Fibroblast of skin of left biceps (primary cell): ENCODE results near the gene ARAP1.

Source experiments
- DNase-seq, 2 experiments: peaks; one replicate each; pipeline ENCODE4 v3.0.0-alpha.2; 2013; ENCODE audit warnings: low read depth in 2 of 2

The ARAP1 gene

DNA sequence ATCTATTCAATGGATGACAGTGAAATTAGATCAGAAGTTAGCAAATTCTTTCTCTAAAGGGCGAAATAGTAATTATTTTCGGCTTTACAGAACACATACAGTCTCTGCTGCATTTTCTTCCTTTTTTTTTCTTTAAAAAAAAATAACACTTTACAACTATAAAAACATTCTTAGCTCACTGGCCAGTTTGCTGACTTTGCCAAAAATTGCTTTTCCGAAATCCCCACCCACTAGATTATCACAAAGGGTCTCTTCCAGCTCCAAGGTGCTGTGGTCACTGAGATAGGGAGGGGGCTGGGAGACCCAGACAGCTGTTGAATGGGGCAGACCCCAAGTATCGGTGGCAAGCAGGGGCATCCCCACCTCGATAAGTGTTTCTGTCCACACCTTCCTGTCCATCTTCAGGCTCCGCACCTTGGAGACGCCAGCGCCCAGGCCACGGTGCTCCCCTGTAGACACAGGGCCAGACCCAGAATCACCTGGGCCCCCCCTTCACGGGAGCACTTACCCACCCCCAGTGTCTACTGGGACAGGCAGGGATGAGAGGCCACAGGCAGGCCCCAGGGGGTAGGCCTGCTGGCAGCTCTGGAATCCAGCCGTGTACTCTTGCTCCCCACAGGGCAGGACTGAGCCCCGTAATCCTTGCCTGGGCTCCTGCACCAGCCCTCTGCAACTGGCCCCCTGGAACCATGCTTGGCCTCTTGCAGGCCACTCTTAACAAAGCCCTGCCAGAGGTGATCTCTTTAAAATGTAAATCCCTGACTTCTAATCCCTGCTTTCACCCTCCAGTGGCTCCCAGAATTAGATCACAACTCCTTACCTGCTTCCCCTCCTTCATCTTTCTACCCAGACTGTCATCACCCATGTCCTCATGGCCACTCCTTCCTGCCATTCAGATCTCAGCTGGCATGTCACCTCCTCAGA is 46.5 kb downstream of the ARAP1 start:
- no peak for DNase-seq

DNA sequence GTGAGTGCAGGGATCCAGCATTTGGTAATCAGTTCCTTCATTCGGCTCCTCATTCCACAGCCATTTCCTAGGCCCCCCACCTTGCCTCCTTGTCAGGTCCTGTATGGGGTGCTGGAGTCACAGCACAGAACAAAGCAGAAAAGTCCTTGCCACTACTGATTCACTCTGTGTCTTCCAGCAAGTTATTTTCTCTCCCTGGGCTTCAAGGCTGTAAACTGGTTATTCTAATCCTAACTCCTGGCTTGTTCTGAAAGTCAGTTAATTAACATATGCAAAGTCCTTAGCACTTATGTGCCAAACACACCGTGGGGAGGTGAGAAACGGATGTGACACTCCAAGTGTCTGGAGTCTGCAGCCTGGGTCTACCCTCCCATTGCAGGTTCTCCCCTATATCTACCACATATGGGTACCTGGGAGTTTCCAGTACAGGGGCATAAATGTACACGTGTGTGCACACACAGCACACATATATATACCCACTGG is 47.4 kb downstream of the ARAP1 start:
- no peak for DNase-seq

DNA sequence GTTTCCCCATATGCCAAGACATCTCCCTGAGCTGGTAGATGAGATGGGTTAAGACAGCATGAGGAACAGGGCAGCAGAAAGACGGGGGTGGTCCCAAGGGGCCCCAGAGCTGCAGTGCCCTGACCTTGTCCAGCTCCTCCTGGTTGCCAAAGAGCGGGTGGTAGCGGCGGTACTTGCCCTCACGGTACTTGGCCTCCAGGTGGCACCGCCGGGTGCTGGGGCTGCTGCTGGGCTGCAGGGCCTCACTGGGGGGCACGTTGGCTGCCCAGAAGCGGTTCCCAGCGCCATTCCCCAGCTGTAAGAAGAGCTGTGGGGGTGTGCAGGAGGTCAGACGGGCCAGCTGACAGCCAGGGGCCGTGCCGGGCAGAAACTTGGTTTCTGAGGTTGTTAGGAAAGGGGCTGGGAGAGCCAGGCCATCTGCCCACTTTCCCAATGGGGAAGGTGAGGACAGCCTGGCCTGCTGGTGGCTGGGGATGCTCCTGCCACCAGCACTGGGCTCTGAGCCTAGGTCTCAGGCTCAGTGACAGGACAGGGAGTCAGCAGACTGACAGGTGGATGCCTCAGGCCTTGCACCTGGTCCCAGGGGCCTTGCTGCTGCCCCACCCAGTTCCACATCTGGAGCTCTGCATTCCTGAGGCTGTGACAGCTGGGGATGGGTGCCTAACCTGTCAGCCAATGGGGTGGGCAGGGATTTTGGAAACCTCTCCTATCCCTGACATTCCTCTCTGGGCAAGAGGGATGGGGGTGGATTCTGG is 48.0 kb downstream of the ARAP1 start:
- no peak for DNase-seq

DNA sequence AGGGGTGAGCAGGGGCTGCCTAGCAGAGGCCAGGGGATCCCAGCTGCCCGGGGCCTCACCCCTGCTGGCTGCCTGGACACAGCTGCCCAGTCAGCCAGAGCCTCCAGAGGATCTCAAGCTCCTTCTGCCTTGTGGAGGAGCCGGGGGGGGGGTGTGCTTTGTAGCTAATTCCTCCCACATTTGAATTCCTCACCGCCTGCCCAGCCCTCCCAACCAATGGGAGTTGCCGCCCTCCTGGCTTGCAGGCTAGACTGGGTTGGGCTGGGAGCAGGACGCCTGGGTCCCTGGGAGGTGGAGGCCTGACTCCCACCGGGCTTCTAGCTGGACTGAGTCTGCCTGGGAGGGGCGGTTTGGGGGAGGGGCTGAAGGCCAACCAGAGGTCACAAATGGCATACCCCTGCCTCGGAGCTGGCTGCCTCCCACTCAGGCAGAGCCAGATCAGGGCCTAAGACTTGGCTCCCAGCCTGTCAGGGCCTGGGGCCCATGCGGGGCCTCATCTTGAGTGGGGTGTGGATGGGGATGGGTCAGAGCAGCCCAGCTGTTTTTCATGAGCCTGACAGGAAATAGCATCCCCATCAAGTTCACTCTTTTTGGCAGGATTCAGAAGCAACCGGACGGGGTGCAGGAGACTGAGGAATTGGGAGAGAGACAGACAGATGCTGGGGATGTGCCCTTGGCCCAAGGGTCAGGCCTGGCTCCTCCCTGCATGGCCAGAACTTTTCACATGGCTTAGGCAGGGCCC is 48.8 kb downstream of the ARAP1 start:
- peak; percentile 67 to 68 for DNase-seq

DNA sequence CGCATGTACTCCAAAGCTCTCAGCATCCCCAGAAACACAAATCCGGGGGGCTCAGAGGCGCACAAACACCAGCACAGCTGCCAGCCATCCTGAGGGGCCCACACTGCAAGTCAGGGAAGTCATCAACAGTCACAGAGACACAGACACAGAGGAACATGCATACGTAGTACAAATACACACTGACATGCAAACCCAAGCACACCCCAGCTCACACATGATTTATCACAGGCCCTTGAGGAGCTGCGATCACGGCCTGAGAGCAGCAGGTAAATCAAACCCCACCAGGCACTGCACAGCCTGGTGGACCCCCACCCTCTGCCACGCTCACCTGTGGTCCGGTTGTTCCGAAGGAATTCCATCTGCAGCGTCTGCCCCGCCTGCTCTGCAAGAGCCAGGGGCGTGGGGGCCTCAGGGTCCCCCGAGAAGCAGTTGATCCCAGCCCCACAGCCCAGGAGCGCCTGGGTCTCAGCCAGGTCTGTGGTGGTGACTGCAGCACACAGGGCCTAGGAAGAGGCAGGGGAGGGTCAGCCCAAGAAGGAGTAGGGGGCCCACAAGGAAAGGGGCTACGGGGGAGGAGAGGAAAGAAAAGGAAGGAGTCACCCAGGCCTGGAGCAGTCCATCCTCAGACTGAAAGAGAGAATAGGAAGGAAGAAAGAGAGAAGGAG is 49.5 kb downstream of the ARAP1 start:
- no peak for DNase-seq

DNA sequence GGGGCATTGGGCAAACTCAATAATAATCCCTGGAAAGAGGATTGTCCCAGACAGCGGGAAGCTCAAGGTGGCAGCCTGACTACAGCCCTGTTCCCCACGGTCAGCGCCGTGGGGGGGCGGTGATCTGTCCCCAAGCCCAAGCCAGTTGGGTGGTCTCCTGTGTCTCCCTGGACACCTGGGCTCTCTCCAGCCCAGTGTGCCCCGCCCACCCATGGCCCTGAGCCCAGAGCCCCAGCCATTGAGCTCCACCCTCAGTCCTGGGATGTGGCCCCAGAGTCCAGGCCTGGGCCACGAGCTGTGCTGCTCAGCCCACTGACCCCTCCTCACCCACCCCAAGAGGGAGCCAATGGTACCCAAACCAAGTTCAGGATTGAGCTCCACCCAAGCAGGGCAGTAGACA is 50.1 kb downstream of the ARAP1 start:
- DNase-seq = no peak

DNA sequence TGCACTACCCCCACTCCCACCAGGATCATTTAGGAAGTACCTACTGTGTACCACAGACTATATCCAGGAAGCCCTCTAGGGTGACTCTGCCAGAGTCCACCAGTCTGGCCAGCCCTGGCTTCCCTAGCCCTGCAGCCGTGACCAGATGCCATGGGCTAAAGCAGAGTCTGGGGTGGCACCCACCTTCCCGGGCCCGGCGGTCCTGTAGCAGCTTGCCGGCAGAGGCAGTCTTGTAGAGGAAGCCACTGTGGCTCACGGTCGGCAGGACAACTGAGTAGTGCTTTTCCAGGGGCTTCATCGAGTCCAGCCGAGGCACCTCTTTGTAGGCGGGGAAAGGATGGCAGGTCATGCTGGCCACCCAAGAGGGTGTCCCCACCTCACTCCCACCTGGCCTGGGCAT is 50.7 kb downstream of the ARAP1 start:
- DNase-seq = no peak

DNA sequence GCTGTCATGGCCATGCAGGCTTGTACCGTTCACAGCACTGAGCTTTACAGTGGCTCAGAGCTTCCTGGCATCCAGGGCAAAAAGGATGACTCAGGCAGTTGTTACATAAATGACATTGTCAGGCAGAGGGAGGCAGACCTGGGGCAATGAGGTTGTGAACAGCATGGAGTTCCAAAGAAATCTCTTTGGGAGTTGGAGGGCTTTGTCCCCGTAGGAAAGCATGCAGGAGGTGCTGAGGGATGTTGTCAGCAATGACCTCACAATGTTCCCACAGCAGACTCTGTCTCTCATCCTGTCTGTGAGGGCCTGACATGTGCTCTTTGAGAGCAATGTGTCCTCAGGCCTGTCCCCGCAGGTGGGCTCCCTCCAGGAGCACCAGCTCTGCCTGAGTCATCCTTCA is 52.1 kb downstream of the ARAP1 start:
- DNase-seq = no peak

DNA sequence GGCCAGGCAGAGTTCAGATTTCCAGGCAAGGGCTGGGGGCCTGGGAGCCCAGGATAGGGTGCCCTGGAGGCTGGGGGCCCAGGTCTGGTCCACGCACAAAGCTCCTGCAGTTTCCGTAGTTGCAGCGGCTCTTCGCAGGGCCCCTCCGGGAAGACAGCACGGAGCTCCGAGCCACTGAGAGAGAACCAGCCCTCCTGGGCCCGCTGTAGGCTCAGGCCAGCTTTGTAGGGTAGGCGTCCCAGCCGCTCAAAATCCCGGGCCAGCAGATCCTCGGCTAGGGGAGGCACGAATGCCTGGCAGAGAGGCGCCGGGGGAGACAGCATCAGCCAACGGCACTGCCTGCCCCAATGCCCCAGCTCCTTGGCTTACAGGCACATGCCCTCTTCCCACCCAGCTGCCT is 54.4 kb downstream of the ARAP1 start:
- DNase-seq = no peak

DNA sequence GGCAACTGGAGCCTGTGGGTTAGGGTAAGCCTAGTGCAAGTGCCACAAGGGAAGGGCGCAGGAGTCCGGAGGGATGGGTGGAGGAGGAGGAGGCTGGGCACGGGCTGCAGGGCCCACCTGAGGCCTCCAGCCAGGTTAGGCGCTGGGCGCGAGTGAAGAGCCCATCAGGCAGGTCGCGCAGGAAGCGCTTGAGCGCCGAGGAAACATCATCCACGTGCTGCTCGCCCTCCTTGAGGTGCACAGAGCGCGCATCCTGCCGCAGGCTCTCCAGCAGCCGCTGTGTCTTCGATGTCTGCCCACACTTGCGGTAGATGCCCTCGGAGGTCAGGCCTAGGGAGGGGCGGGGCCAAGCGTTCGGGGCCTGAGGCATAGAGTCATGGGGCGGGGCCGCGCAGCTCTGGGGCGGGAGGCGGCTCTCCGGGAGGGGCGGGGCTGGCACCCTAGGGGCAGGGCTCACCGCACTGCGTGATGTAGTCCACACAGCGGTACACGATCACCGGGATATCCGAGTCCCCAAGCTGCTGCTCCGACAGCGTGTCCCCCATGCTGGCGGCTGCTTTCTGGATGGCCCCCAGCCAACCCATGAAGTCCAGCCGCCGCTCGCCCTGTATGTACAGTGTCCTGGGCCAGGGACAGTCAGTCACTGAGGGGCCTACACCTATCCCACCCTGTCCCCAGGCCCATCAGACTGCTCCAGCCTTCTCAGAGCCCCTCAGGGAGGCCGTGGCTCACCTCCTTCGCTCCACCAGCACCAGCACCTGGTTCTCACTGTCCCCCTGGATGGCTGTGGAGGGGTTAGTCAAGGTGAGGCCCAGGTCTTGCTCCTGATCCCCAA is 55.1 kb downstream of the ARAP1 start:
- no peak for DNase-seq

DNA sequence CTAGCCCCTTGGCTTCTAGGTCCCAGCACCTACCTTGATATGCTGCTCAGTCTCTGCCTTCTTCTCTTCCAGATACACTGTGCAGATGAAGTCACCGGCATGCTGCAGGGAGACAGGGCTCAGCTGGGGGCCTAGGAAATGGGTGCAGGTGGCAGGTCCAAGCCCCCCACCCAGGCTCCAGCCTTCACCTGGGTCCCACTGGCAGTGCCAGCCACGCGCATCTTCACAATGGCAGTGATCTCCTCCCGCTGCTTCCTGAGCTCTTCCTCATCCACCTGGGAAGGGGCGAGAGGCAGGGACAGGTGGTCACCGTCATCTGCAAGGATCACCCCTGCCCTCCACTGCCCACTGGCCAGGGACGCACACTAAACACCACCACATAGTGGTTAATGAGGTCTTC is 56.9 kb downstream of the ARAP1 start:
- no peak for DNase-seq

DNA sequence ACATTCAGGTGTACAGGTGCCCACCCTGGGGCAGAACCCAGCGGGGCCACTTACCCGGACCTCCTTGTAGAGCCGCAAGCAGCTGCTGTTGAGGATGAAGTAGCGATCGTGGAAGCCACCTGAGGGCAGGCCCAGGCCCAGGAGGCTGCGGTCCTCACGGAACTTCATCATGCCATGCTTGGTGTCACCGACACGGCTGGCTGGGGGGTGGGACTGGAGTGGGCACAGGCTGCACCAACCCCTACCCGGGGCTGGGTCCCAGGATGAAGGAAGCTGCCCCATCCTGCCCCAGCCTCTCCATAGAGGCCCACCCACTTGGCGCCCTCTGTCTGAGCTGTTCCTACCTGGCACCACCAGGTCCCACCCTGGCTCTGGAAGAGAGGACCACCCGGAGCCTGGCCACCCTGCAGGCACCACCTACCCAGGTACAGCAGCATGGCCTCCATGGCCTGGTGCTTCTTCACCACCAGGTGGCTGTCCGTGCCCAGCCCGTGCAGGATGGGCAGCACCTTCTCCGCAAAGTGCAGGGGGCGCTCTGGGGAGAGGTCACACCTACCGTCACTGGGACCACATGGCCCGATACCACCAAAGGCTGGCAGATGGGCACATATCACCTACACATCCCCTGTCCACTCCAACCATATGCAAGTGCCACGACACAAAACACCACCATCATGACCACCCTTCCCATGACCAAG is 58.8 kb downstream of the ARAP1 start:
- DNase-seq = no peak

DNA sequence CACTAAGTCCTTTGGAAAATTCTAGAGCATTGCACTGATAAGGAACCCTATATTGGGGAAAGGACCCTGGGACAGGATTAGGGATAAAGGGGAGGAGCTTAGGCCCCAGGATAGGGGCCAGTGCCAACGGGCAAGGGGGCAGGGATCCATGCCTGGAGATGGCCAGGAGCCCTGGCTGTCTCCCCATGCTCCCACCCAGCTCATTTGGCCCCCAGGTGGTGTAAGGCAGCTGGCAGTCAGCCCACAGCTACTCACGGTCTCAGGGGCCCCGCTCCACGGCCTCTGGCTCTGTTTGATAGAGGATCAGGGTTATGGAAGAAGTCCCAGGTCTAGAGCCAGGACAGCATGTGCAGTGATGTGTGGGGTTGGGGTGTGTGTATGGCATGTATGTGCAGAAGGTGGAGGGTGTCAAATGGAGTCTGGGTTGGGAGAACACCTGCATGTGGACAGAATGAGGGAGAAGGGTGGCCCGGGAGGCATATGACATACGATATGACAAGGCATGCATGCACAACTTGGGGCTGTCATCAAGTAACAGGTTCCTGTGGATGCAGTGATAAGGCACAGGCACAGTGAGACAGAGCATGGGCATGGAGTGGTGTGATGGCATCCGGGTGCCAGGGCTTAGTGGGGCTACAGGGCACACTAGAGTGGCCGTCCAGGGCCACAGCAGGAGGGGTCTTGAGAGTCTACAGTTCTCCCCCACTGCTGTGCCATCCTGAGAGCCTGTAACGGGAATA is 59.5 kb downstream of the ARAP1 start:
- no peak for DNase-seq

DNA sequence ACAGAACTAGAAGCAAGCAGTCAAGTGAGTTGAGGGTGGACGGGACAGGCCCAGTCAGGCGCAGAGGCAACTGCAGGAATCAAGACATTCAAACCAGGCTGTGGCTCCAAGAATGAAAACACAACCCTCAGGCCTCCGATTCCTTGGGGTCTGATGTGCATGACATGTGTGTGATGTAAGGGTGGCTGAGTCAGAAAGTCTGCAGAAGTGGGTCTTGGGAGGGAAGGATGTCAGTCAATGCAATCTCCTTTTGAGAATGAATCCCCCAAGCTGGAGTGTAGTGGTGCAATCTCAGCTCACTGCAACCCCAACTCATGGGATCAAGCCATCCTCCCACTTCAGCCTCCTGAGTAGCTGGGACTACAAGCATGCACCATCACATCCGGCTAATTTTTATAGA is 62.0 kb downstream of the ARAP1 start:
- DNase-seq = no peak

DNA sequence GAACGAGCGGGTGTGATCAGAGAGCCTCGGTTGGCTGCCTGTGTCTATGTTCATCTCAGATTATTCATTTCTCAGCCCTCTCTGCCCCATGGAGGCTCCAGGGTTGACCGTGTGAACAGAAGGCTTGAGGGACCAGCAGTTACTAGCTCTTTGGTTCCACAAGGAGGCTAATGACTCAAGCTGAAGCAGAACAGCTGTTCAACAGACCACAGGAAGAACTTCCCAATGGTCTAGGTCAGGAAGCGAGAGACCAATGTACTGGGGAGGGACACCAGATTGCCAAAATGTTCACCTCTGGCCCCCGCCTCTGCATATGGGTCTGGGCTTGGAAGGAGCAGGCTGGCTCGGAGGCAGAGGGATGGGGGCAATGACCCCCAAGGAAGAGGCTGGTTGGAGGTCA is 63.3 kb downstream of the ARAP1 start:
- no peak for DNase-seq

DNA sequence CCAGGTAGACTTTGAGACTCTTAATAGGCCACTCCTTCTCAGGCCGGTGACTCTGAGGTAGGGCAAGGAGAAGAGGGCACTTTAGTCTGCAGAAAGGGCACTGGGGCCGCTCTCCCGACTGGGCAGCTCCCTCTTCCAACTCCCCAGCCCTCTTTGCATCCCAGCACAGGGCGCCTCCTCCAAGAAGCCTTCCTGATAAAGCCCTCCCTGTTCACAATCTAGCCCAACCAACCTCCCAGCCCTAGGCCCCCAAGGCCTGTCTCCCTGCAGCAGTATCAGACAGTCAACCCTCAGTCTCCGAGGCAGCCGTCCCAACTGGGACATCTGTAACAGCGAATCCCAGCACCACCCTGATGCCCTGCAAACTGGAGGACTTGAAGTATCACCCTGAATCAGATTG is 63.7 kb downstream of the ARAP1 start:
- no peak for DNase-seq

DNA sequence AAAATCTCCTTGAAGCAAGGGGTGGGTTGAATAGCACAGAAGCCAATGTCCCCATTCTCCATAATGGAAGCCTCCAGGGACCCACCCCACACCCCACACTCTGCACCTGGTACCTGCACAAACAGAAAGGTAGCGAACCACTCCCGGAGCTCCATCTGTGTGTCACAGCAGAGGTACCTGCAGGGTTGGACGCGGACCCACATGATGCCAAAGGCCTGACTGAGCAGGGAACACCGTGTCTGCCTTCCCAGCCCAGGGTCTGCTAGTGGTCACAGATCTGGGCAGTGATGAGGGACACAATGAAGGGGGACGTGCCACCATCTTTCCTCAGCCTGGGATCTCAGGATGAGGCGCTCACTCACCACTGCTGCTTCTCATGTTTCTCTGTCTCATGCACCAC is 64.9 kb downstream of the ARAP1 start:
- no peak for DNase-seq

DNA sequence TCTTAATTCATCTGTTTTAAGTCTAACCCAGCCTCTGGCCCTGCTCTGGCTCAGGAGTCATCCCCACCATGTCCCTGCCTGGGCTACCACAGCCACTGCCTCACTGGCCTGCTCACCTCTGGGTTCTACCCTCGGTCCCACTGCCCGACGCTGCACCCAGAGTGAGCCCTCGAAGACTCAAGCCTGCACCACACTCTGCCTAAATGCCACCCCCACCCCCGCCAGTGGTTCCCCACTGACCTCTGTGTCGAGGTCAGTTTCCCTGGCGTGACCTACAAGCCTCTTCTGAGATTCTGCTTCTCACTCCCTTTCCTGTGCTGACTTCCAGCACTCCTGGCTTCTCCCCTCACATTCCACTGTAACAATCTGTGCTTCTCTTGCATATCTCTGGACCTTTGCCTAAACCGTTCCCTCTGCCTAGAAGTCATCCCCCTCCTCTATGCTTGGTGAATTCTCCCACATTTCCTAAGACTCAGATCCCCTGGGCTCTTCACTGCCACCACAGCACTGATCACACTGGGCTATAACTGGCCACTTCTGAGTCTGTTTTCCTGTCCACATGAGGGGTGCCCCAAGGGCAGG is 65.5 kb downstream of the ARAP1 start:
- peak; percentile 28 to 42 for DNase-seq
